Neural progenitor cell (in vitro differentiated cells): ENCODE data around the gene OSBPL1A.

Source experiments
- EZH2 ChIP-seq: fragments of 200-600 bp; sonication (generic); IDR thresholded peaks from 2 replicates; pipeline ENCODE4 v1.6.1; 2017; ENCODE audit warnings: antibody characterized with exemption, mild to moderate bottlenecking, moderate library complexity
- EZH2phosphoT487 ChIP-seq: fragments of 200-600 bp; sonication (generic); IDR thresholded peaks from 2 replicates; pipeline ENCODE4 v1.6.1; 2017; ENCODE audit warnings: antibody characterized with exemption
- TF ChIP-seq, protein P1 (sequence below): fragments of 200-600 bp; sonication (generic); IDR thresholded peaks from 2 replicates; pipeline ENCODE4 v1.5.1; 2017; ENCODE audit warnings: antibody characterized with exemption, mild to moderate bottlenecking

- TF ChIP-seq, protein P1, sequence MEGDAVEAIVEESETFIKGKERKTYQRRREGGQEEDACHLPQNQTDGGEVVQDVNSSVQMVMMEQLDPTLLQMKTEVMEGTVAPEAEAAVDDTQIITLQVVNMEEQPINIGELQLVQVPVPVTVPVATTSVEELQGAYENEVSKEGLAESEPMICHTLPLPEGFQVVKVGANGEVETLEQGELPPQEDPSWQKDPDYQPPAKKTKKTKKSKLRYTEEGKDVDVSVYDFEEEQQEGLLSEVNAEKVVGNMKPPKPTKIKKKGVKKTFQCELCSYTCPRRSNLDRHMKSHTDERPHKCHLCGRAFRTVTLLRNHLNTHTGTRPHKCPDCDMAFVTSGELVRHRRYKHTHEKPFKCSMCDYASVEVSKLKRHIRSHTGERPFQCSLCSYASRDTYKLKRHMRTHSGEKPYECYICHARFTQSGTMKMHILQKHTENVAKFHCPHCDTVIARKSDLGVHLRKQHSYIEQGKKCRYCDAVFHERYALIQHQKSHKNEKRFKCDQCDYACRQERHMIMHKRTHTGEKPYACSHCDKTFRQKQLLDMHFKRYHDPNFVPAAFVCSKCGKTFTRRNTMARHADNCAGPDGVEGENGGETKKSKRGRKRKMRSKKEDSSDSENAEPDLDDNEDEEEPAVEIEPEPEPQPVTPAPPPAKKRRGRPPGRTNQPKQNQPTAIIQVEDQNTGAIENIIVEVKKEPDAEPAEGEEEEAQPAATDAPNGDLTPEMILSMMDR = no peak
- TF ChIP-seq EZH2 = no peak
- no peak for TF ChIP-seq EZH2phosphoT487
These were observed 3.0 kb upstream of the OSBPL1A start for GRCh38 chr18:24400587-24400986.
